OCI-LY7 (cell line): Measurements from ENCODE around the gene PIP4K2A. TPM values are rescaled to one million over a fixed set of nuclear protein-coding genes. Genes with fewer than 3 reads are reported as not detected.

Experiments used
- BruUV-seq: library from RNA; stranded (reverse); fragments of 400-500 nt; replicated peaks from 2 replicates; lab custom pipeline; 2021; lab: Mats Ljungman, UMichigan
- CTCF ChIA-PET: fragments of 300-600 bp; sonication (Branson Sonifier 250); formaldehyde crosslinking; loops from one replicate; lab custom pipeline; 2022; ENCODE audit warnings: antibody characterized with exemption; ENCODE audit not compliant: unreplicated experiment; lab: Charles Lee
- POLR2A ChIA-PET: fragments of 300-600 bp; sonication (Branson Sonifier 250); formaldehyde crosslinking; loops from one replicate; lab custom pipeline; 2022; ENCODE audit warnings: antibody characterized with exemption; lab: Charles Lee
- DNase-seq: peaks from one replicate; pipeline ENCODE4 v3.0.0-alpha.2; 2015; ENCODE audit warnings: low spot score
- H2AFZ ChIP-seq: fragments of 200-600 bp; sonication (generic), shearing (Covaris generic); 2 replicates; pipeline ENCODE4 v1.6.1; 2014; ENCODE audit warnings: mild to moderate bottlenecking, antibody characterized with exemption, low read length, moderate library complexity
- H3K27ac ChIP-seq: fragments of 200-600 bp; sonication (generic); 2 replicates; pipeline ENCODE4 v1.5.1; 2014; ENCODE audit warnings: mixed run types, low read depth, mild to moderate bottlenecking, moderate library complexity, low read length, inconsistent platforms; ENCODE audit not compliant: poor library complexity, severe bottlenecking
- H3K36me3 ChIP-seq: fragments of 200-600 bp; sonication (generic); 2 replicates; pipeline ENCODE4 v1.6.1; 2014; ENCODE audit warnings: mild to moderate bottlenecking, antibody characterized with exemption, low read length, moderate library complexity, mixed read lengths; ENCODE audit not compliant: insufficient read depth
- H3K4me1 ChIP-seq: fragments of 200-600 bp; sonication (generic); 2 replicates; pipeline ENCODE4 v1.5.1; 2014; ENCODE audit warnings: mild to moderate bottlenecking, low read length; ENCODE audit not compliant: insufficient read depth, poor library complexity, severe bottlenecking
- H3K4me2 ChIP-seq: fragments of 200-600 bp; sonication (generic); 2 replicates; pipeline ENCODE4 v1.6.1; 2014; ENCODE audit warnings: mild to moderate bottlenecking, low read length
- H3K4me3 ChIP-seq: fragments of 200-600 bp; sonication (generic); 2 replicates; pipeline ENCODE4 v1.5.1; 2014; ENCODE audit warnings: mild to moderate bottlenecking, low read depth, low read length; ENCODE audit not compliant: poor library complexity, severe bottlenecking
- H3K79me2 ChIP-seq: fragments of 200-600 bp; sonication (generic); 2 replicates; pipeline ENCODE4 v1.6.1; 2016; ENCODE audit warnings: low read depth, mild to moderate bottlenecking, low read length, moderate library complexity, mixed read lengths; ENCODE audit not compliant: insufficient read depth
- H3K9me2 ChIP-seq: fragments of 200-600 bp; sonication (generic); 2 replicates; pipeline ENCODE4 v1.6.1; 2016; ENCODE audit warnings: mild to moderate bottlenecking, low read length, mixed read lengths; ENCODE audit not compliant: insufficient read depth
- H3K9me3 ChIP-seq: fragments of 200-600 bp; sonication (generic); 2 replicates; pipeline ENCODE4 v1.6.1; 2014; ENCODE audit warnings: mild to moderate bottlenecking, mixed run types, low read length, mixed read lengths
- H4K20me1 ChIP-seq: fragments of 200-600 bp; sonication (generic); 2 replicates; pipeline ENCODE4 v1.6.1; 2014; ENCODE audit warnings: mild to moderate bottlenecking, antibody characterized with exemption, low read length, moderate library complexity, mixed read lengths; ENCODE audit not compliant: insufficient read depth
- EZH2phosphoT487 ChIP-seq: fragments of 200-600 bp; sonication (generic); IDR thresholded peaks from 2 replicates; pipeline ENCODE4 v1.6.1; 2018; ENCODE audit warnings: low read depth, borderline replicate concordance, mild to moderate bottlenecking, mixed run types, antibody characterized with exemption, low read length, moderate library complexity, mixed read lengths
- intact Hi-C: fragments of 100-400 bp; cut with micrococcal nuclease; formaldehyde crosslinking; loops from one replicate; pipeline ENCODE4 v1.10.0; 2022; ENCODE audit not compliant: unreplicated experiment
- total RNA-seq, 2 experiments: library from RNA; depleted of rRNA in 1 of 2; stranded (reverse); fragments of >200 nt in 1 of 2; shearing (Covaris generic) in 1 of 2; gene quantifications; 2 replicates each; pipeline ENCODE4 v1.2.3, GENCODE V29; 2014 to 2022
- TF ChIP-seq, protein P1 (sequence below): fragments of 200-600 bp; sonication (generic); conservative IDR thresholded peaks from 2 replicates; pipeline ENCODE4 v1.5.1; 2014; ENCODE audit warnings: mild to moderate bottlenecking, antibody characterized with exemption, low read length, moderate library complexity, mixed read lengths

The PIP4K2A gene
- total RNA-seq, 2 experiments from 2014 or later, result 32.5 to 42.6 TPM

DNA sequence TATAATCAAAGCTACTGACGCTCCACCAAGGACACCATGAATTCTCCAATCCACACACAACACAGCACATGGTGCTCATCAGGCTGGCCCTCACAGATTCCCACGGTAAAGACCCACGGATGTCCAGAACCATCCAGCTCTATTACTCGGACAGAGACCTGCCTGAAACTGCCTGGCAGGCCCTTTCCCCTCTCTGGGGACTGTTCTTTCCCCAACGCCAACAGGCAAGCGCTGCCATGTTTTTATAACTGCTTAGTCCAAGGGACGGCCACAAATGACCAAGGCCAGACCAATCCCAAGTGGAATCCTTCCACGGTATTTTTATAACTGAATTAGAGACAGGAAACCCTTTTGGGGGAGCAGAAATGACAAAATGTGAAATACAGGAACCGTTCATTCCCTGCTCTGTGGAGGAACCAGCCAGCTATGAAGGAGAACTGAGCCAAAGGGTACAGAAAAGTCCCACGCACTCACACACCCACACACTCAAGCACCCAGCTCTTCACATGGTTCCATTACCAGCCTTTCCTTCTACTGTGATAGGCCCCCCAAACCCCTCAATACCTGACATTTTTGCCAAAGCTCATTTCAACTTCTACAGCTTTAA, 4.1 kb downstream of the PIP4K2A start:
- ChIA-PET CTCF (no interaction called here), POLR2A (interaction anchor here (0.7 to 3.1 kb wide), 8 partner anchors 9 to 1682 kb away, joined by 3 to 9 read pairs (median 3); no protein-coding TSS in a partner anchor)
- intact Hi-C loops, result loop anchor here (5.0 kb wide), 3 partner anchors 93 to 393 kb away; partner anchors contain the start of gene COMMD3
- H3K79me2 ChIP-seq, result peaks cover 63% of the 10 kb centered on the region
- no peak overlapping the region for H2AFZ ChIP-seq
- no peak overlapping the region for H3K27ac ChIP-seq
- peaks cover 47% of the 10 kb centered on the region for H4K20me1 ChIP-seq
- H3K9me2 ChIP-seq, result no peaks in the 10 kb centered on the region
- DNase-seq, result no peak
- no TSS peak for BruUV-seq
- no peaks in the 10 kb centered on the region for H3K36me3 ChIP-seq
- no peak overlapping the region for H3K4me3 ChIP-seq
- peaks cover 32% of the 10 kb centered on the region for H3K4me1 ChIP-seq
- TF ChIP-seq, protein P1, sequence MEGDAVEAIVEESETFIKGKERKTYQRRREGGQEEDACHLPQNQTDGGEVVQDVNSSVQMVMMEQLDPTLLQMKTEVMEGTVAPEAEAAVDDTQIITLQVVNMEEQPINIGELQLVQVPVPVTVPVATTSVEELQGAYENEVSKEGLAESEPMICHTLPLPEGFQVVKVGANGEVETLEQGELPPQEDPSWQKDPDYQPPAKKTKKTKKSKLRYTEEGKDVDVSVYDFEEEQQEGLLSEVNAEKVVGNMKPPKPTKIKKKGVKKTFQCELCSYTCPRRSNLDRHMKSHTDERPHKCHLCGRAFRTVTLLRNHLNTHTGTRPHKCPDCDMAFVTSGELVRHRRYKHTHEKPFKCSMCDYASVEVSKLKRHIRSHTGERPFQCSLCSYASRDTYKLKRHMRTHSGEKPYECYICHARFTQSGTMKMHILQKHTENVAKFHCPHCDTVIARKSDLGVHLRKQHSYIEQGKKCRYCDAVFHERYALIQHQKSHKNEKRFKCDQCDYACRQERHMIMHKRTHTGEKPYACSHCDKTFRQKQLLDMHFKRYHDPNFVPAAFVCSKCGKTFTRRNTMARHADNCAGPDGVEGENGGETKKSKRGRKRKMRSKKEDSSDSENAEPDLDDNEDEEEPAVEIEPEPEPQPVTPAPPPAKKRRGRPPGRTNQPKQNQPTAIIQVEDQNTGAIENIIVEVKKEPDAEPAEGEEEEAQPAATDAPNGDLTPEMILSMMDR, result no peak
- no peak for TF ChIP-seq EZH2phosphoT487
- no peak overlapping the region for H3K4me2 ChIP-seq
- H3K9me3 ChIP-seq, result no peaks in the 10 kb centered on the region

DNA sequence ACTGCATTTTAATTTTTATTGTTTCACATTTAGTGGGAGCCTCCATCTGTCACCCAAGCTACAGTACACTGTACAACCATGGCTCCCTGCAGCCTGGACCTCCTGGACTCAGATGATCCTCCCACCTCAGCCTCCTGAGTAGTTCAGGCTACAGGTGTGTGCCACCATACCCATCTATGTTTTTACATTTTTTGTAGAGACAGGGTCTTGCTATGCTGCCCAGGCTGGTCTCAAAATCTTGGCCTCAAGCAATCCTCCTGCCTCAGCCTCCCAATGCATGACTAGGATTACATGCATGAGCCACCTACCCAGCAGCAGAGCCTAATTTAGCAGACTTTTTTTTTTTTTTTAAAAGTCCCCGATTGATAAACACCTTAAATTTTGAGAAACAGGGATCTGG, 5.6 kb downstream of the PIP4K2A start:
- BruUV-seq, result no TSS peak
- Histone ChIP-seq H3K9me2 (no peaks in the 10 kb centered on the region), H3K79me2 (peaks cover 76% of the 10 kb centered on the region), H3K4me3 (no peak overlapping the region), H3K9me3 (no peaks in the 10 kb centered on the region), H3K4me1 (peaks cover 37% of the 10 kb centered on the region), H3K4me2 (no peak overlapping the region), H3K36me3 (no peaks in the 10 kb centered on the region), H4K20me1 (peaks cover 47% of the 10 kb centered on the region), H2AFZ (no peak overlapping the region), H3K27ac (no peak overlapping the region)
- TF ChIP-seq, protein P1, result no peak
- no peak for TF ChIP-seq EZH2phosphoT487
- ChIA-PET CTCF (no interaction called here), POLR2A (no interaction called here)
- DNase-seq, result no peak
- intact Hi-C loops, result no loop called here

DNA sequence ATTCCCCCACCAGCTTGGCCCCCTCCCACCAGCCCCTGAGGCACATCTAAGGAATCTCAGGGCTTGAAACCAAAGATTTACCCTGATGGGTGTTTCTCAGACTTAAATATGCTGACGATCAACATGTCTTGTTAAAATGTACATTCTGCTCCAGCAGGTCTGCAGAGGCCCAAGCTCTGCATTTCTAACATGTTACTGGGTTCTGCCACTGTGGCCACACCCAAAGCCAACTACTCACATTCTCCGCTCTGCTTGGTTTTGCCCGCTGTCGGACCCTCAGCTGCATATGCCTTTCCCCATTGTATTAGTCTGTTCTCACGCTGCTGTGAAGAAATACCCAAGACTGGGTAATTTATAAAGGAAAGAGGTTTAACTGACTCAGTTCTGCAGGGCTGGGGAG, 8.9 kb downstream of the PIP4K2A start:
- Histone ChIP-seq H3K4me2 (peak overlapping the region; percentile 47), H3K4me1 (peaks cover 22% of the 10 kb centered on the region), H4K20me1 (peaks cover 31% of the 10 kb centered on the region), H3K27ac (no peak overlapping the region), H2AFZ (no peak overlapping the region), H3K9me2 (no peaks in the 10 kb centered on the region), H3K4me3 (no peak overlapping the region), H3K79me2 (peaks cover 63% of the 10 kb centered on the region), H3K9me3 (no peaks in the 10 kb centered on the region), H3K36me3 (no peaks in the 10 kb centered on the region)
- intact Hi-C loops, result no loop called here
- ChIA-PET POLR2A (interaction anchor here (0.6 to 1.2 kb wide), 2 partner anchors 35 to 445 kb away, joined by 3 read pairs; no protein-coding TSS in a partner anchor), CTCF (no interaction called here)
- no peak for DNase-seq
- TF ChIP-seq EZH2phosphoT487, result no peak
- TF ChIP-seq, protein P1, result no peak
- no TSS peak for BruUV-seq
